Pulmonary artery endothelial cell (primary cell): ENCODE data around the gene DNAJB5. TPM values are rescaled to one million over a fixed set of nuclear protein-coding genes. Genes with fewer than 3 reads are reported as not detected.
"Not testable (repeated sequence)": the region's sequence is repeated elsewhere in the genome, so short reads cannot be mapped to it uniquely, and the experiment has no call there.

ENCODE experiments used
- DNase-seq: peaks from one replicate; pipeline ENCODE4 v3.0.0-alpha.2; 2011; ENCODE audit warnings: low read depth, low spot score
- total RNA-seq: library from RNA; depleted of rRNA; stranded (reverse); fragments of >200 nt; gene quantifications from 2 replicates; pipeline ENCODE4 v1.2.3, GENCODE V29; 2014

The DNAJB5 gene
- total RNA-seq, 1 donor from 2014 or later = 9.6 TPM

GRCh38 chr9:35000535-35001284, 11.2 kb downstream of the DNAJB5 start:
- DNase-seq = no peak

- DNase-seq = no peak
Observed at GRCh38 chr9:35001285-35001677, 11.7 kb downstream of the DNAJB5 start.

- no peak for DNase-seq
Observed at GRCh38 chr9:35001803-35002502, 12.4 kb downstream of the DNAJB5 start.

GRCh38 chr9:35002623-35003022, 13.1 kb downstream of the DNAJB5 start:
- DNase-seq = no peak

- DNase-seq = not testable (repeated sequence)
Observed at GRCh38 chr9:35004299-35004698, 14.8 kb downstream of the DNAJB5 start.

- no peak for DNase-seq
Observed at GRCh38 chr9:35010351-35010958, 20.9 kb downstream of the DNAJB5 start.

- DNase-seq = no peak
Observed at GRCh38 chr9:35014517-35014916, 25.0 kb downstream of the DNAJB5 start.

- not testable (repeated sequence) for DNase-seq
Observed at GRCh38 chr9:35023443-35023842, 33.9 kb downstream of the DNAJB5 start.

- no peak for DNase-seq
Observed at GRCh38 chr9:35026671-35027070, 37.1 kb downstream of the DNAJB5 start.

- DNase-seq = no peak
Observed at GRCh38 chr9:35027374-35027773, 37.8 kb downstream of the DNAJB5 start.

- no peak for DNase-seq
Observed at GRCh38 chr9:35027860-35028259, 38.3 kb downstream of the DNAJB5 start.

- DNase-seq = no peak
Observed at GRCh38 chr9:35028341-35028740, 38.8 kb downstream of the DNAJB5 start.

- DNase-seq = no peak
Observed at GRCh38 chr9:35029241-35029640, 39.7 kb downstream of the DNAJB5 start.

GRCh38 chr9:35029852-35030251, 40.3 kb downstream of the DNAJB5 start:
- DNase-seq = no peak

GRCh38 chr9:35033101-35033500, 43.6 kb downstream of the DNAJB5 start:
- DNase-seq = no peak

GRCh38 chr9:35035851-35036701, 46.5 kb downstream of the DNAJB5 start:
- DNase-seq = no peak

GRCh38 chr9:35042081-35042604, 52.6 kb downstream of the DNAJB5 start:
- no peak for DNase-seq

- no peak for DNase-seq
Observed at GRCh38 chr9:35042891-35043545, 53.5 kb downstream of the DNAJB5 start.

GRCh38 chr9:35044071-35044470, 54.5 kb downstream of the DNAJB5 start:
- no peak for DNase-seq
